A673 (cell line): ENCODE data around the gene POLA2. TPM values are rescaled to one million over a fixed set of nuclear protein-coding genes. Genes with fewer than 3 reads are reported as not detected.

ENCODE experiments used
- BruUV-seq: library from RNA; stranded (reverse); fragments of 400-500 nt; replicated peaks from 2 replicates; lab custom pipeline; 2021; lab: Mats Ljungman, UMichigan
- CTCF ChIA-PET: fragments of 300-600 bp; sonication (Branson Sonifier 250); formaldehyde crosslinking; loops from one replicate; lab custom pipeline; 2022; ENCODE audit warnings: antibody characterized with exemption; lab: Charles Lee
- POLR2A ChIA-PET: fragments of 300-600 bp; sonication (Branson Sonifier 250); formaldehyde crosslinking; loops from one replicate; lab custom pipeline; 2022; ENCODE audit warnings: antibody characterized with exemption; ENCODE audit not compliant: low non-redundant PET; lab: Charles Lee
- DNase-seq: peaks from one replicate; pipeline ENCODE4 v3.0.0-alpha.2; 2015; ENCODE audit warnings: low spot score
- H3K27ac ChIP-seq: fragments of 200-600 bp; sonication (generic); 2 replicates; pipeline ENCODE4 v1.5.1; 2016; ENCODE audit warnings: mixed run types, low read depth, mild to moderate bottlenecking, mixed read lengths, antibody characterized with exemption, low read length; ENCODE audit not compliant: poor library complexity, severe bottlenecking
- H3K27me3 ChIP-seq: fragments of 200-600 bp; sonication (generic); replicated peaks from 2 replicates; pipeline ENCODE4 v1.6.1; 2017; ENCODE audit warnings: mixed run types, low read depth, mild to moderate bottlenecking, mixed read lengths, antibody characterized with exemption, low read length; ENCODE audit not compliant: insufficient read depth, poor library complexity
- H3K36me3 ChIP-seq: fragments of 200-600 bp; sonication (generic); 2 replicates; pipeline ENCODE4 v1.6.1; 2016; ENCODE audit warnings: mixed run types, mild to moderate bottlenecking, mixed read lengths, antibody characterized with exemption, low read length; ENCODE audit not compliant: insufficient read depth, poor library complexity, severe bottlenecking
- H3K4me1 ChIP-seq: fragments of 200-600 bp; sonication (generic); 2 replicates; pipeline ENCODE4 v1.6.1; 2017; ENCODE audit warnings: mixed run types, mild to moderate bottlenecking, mixed read lengths, antibody characterized with exemption, low read length; ENCODE audit not compliant: insufficient read depth, poor library complexity, severe bottlenecking
- H3K4me3 ChIP-seq: fragments of 200-600 bp; sonication (generic); 2 replicates; pipeline ENCODE4 v1.5.1; 2016; ENCODE audit warnings: low read depth, mixed run types, mild to moderate bottlenecking, mixed read lengths, low read length; ENCODE audit not compliant: poor library complexity, severe bottlenecking
- H3K9me3 ChIP-seq: fragments of 200-600 bp; sonication (generic); 2 replicates; pipeline ENCODE4 v1.6.1; 2016; ENCODE audit warnings: mixed run types, low read depth, mild to moderate bottlenecking, mixed read lengths, antibody characterized with exemption, low read length; ENCODE audit not compliant: poor library complexity, severe bottlenecking
- EZH2 ChIP-seq: fragments of 200-600 bp; sonication (generic); IDR thresholded peaks from 2 replicates; pipeline ENCODE4 v1.6.1; 2017; ENCODE audit warnings: borderline replicate concordance, low read depth, mild to moderate bottlenecking, mixed read lengths, antibody characterized with exemption, low read length; ENCODE audit not compliant: poor library complexity, severe bottlenecking
- intact Hi-C: fragments of 100-400 bp; cut with micrococcal nuclease; formaldehyde crosslinking; loops from one replicate; pipeline ENCODE4 v1.10.0; 2022; ENCODE audit not compliant: unreplicated experiment
- total RNA-seq: library from RNA; stranded (reverse); gene quantifications from 2 replicates; pipeline ENCODE4 v1.2.3, GENCODE V29; 2021
- TF ChIP-seq, protein P1 (sequence below): fragments of 300-800, 200-600 bp; sonication (generic); conservative IDR thresholded peaks from 2 replicates; pipeline ENCODE4 v1.5.1; 2017; ENCODE audit warnings: low read depth, mild to moderate bottlenecking, antibody characterized with exemption, low read length, moderate library complexity, mixed read lengths

POLA2 gene
- total RNA-seq, 1 experiment from 2014 or later: 92.4 TPM

DNA sequence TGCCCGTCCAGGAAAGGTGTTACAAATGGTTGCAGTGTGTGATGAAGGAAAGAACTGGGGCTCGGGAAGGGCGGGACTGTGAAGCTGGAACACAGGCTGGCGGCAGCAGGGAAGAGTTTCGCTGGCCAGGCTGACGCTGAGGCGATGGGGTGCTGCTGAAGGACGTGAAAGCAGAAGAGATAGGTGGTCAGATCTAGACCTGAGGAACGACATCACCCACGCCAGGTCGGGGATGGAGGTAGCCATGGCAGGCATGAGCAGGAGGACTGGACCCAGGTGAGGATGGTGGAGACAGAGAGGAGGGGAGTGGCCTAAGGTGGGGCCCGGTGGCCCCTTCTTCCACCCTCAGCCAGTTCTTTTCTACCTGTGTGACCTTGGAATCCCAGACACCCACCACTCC is 62.1 kb downstream of the POLA2 start:
- DNase-seq: no peak
- no peak overlapping the region for H3K27ac ChIP-seq
- H3K4me3 ChIP-seq: no peak overlapping the region
- POLR2A ChIA-PET: no interaction called here
- intact Hi-C loops: no loop called here
- no peaks in the 10 kb centered on the region for H3K9me3 ChIP-seq
- H3K36me3 ChIP-seq: no peaks in the 10 kb centered on the region
- no peak for TF ChIP-seq EZH2
- TF ChIP-seq, protein P1, sequence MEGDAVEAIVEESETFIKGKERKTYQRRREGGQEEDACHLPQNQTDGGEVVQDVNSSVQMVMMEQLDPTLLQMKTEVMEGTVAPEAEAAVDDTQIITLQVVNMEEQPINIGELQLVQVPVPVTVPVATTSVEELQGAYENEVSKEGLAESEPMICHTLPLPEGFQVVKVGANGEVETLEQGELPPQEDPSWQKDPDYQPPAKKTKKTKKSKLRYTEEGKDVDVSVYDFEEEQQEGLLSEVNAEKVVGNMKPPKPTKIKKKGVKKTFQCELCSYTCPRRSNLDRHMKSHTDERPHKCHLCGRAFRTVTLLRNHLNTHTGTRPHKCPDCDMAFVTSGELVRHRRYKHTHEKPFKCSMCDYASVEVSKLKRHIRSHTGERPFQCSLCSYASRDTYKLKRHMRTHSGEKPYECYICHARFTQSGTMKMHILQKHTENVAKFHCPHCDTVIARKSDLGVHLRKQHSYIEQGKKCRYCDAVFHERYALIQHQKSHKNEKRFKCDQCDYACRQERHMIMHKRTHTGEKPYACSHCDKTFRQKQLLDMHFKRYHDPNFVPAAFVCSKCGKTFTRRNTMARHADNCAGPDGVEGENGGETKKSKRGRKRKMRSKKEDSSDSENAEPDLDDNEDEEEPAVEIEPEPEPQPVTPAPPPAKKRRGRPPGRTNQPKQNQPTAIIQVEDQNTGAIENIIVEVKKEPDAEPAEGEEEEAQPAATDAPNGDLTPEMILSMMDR: no peak
- no peaks in the 10 kb centered on the region for H3K4me1 ChIP-seq
- CTCF ChIA-PET: no interaction called here
- no TSS peak for BruUV-seq
- H3K27me3 ChIP-seq: no peaks in the 10 kb centered on the region

DNA sequence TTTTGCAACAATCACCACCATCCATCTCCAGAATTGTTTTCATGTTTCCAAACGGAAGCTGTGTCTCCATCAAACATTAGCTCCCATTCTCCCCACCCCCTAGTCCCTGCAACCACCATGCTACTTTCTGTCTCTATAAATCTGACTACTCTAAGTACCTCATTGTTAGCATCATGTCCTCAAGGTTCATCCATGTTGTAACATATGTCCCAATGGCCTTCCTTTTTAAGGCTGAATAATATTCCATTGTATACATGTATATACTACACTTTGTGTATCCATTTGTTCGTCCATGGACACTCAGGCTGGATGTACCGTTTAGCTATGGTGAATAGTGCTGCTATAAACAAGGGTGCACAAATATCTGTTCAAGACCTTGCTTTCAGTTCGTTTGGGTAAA is 63.7 kb downstream of the POLA2 start:
- no peak overlapping the region for H3K4me3 ChIP-seq
- peaks cover 5% of the 10 kb centered on the region for H3K4me1 ChIP-seq
- no peaks in the 10 kb centered on the region for H3K9me3 ChIP-seq
- intact Hi-C loops: no loop called here
- POLR2A ChIA-PET: no interaction called here
- no peaks in the 10 kb centered on the region for H3K27me3 ChIP-seq
- no peaks in the 10 kb centered on the region for H3K36me3 ChIP-seq
- TF ChIP-seq EZH2: no peak
- TF ChIP-seq, protein P1: no peak
- no peak overlapping the region for H3K27ac ChIP-seq
- DNase-seq: no peak
- CTCF ChIA-PET: no interaction called here
- BruUV-seq: no TSS peak

DNA sequence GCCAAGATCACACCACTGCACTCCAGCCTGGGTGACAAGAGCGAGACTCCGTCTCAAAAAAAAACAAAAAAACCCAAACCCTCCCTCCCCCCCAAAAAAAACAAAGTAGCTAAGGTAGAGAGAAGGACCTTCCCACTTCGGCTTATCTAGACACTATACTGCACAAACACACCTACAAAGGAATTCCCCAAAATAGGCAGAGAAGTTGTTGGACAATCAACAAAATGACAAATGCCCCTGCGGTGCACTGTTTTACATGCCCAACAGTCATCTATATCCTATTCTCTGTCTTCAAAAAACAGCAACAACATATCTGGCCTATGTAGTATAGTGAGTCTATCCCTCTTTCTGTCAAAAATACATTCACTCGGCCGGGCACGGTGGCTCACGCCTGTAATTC is 65.3 kb downstream of the POLA2 start:
- Histone ChIP-seq H3K4me1 (peaks cover 5% of the 10 kb centered on the region), H3K36me3 (no peaks in the 10 kb centered on the region), H3K27me3 (no peaks in the 10 kb centered on the region), H3K9me3 (no peaks in the 10 kb centered on the region), H3K4me3 (no peak overlapping the region), H3K27ac (no peak overlapping the region)
- no peak for DNase-seq
- ChIA-PET CTCF (interaction anchor here (0.7 kb wide), 1 partner anchor 1033 kb away, joined by 3 read pairs; no protein-coding TSS in a partner anchor), POLR2A (no interaction called here)
- intact Hi-C loops: no loop called here
- no TSS peak for BruUV-seq
- TF ChIP-seq, protein P1: no peak
- no peak for TF ChIP-seq EZH2
